ENCODE measurements around the gene EXD3.

- TF ChIP-seq, protein P1, sequence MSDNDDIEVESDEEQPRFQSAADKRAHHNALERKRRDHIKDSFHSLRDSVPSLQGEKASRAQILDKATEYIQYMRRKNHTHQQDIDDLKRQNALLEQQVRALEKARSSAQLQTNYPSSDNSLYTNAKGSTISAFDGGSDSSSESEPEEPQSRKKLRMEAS (IDR thresholded peaks at IDR 0.05) = no peak
- TF ChIP-seq EP300 (IDR thresholded peaks at IDR 0.05; ENCODE audit: borderline replicate concordance) = no peak
- TF ChIP-seq EGR1 (IDR thresholded peaks at IDR 0.05) = no peak
- TF ChIP-seq REST (IDR thresholded peaks at IDR 0.05; ENCODE audit: low read depth) = no peak
- TF ChIP-seq TAF1 (IDR thresholded peaks at IDR 0.05; ENCODE audit: low read depth) = no peak
- TF ChIP-seq CEBPB (IDR thresholded peaks at IDR 0.05) = no peak
- TF ChIP-seq RAD21 (IDR thresholded peaks at IDR 0.05; ENCODE audit: low read depth) = no peak
- no peak for TF ChIP-seq YY1 (IDR thresholded peaks at IDR 0.05; ENCODE audit: low read depth)
- TF ChIP-seq, protein P2, sequence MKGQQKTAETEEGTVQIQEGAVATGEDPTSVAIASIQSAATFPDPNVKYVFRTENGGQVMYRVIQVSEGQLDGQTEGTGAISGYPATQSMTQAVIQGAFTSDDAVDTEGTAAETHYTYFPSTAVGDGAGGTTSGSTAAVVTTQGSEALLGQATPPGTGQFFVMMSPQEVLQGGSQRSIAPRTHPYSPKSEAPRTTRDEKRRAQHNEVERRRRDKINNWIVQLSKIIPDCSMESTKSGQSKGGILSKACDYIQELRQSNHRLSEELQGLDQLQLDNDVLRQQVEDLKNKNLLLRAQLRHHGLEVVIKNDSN (IDR thresholded peaks at IDR 0.05) = no peak
- no peak for TF ChIP-seq FOXM1 (IDR thresholded peaks at IDR 0.05; ENCODE audit: borderline replicate concordance, low read depth)
Measured at GRCh38 chr9:137467161-137467581, 44.2 kb upstream of the EXD3 start.

All from Ishikawa (cell line).